ENCODE results near the gene TUBA3C. TPM values are rescaled to one million over a fixed set of nuclear protein-coding genes. Genes with fewer than 3 reads are reported as not detected.
"Not testable (repeated sequence)": the region's sequence is repeated elsewhere in the genome, so short reads cannot be mapped to it uniquely, and the experiment has no call there.

The TUBA3C gene
- total RNA-seq (not detected), polyA plus RNA-seq (not detected), total RNA-seq (not detected)

DNA sequence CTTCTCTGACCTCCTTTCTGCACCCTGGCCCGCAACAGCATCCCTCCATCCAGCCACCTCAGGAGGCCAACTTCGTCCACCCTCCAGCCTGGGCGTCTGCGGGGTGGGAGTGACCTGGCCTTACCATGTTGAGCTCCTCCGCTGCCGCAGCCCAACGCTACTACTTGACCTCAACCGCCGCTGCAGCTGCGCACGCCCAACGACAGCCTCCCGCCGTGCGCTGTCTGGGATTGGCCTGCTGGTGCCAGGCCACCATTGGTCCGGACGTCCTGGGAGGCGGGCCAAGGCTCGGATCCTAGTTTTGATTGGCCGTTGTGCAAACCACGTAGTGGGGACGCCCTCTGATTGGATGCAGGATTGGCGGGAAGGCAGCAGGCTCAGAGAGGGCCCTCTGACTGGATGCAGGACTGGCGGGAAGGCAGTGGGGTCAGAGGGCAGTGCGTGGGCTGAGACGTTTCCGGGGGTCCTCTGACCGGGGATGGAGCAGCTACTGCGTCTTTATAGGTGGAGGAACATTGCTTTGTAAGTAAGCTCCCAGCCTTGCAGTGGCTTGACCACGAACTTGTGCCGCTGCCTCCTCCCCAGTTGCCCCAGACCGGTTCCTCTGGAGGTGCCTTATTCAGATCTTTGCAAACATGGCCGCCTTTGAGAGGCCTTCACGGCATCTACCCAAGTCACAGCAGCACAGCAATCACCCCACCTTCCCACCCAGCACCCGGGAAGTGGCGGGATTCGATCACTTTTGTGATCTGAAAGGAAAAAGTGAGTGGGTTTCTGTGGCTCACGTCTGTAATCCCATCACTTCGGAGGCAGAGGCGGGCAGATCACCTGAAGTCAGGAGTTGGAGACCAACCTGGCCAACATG lies at the start of gene TUBA3C:
Gene TUBA3C, minus strand, starts transcription at position 204 of the 865 bp plus-strand sequence. Its CDS starts 77 bp downstream, at position 127.
- Histone ChIP-seq H3K36me3 (ENCODE audit: control insufficient read depth in 2 of 3, insufficient read depth in 3 of 3, low read length in 3 of 3) (no peaks in the 10 kb centered on the region), H3K4me3 (ENCODE audit: low read length) (no peak within 1 kb of the TSS), H3K4me1 (ENCODE audit: control insufficient read depth in 2 of 2, insufficient read depth in 2 of 2, low read length in 2 of 2) (no peaks in the 10 kb centered on the region), H3K27ac (ENCODE audit: low read depth, low read length) (no peak within 1 kb of the TSS), H3K9me3 (ENCODE audit: control insufficient read depth in 2 of 3, low read length in 3 of 3) (no peaks in the 10 kb centered on the region), H3K27me3 (ENCODE audit: control insufficient read depth in 2 of 2, insufficient read depth in 2 of 2, low read length in 2 of 2) (no peaks in the 10 kb centered on the region)
- peak; percentile 17 for ATAC-seq
- ChIA-PET CTCF (no interaction called here), POLR2A (no interaction called here)
- no peak for DNase-seq
- H3K4me1 Mint-ChIP-seq, result no peaks in the 10 kb centered on the region
- H3K36me3 Mint-ChIP-seq, result no peaks in the 10 kb centered on the region
- peaks cover 0 to 8% (median 3%) of the 10 kb centered on the region in 11 donors for H3K9me3 Mint-ChIP-seq
- no peak within 1 kb of the TSS for H3K4me3 Mint-ChIP-seq
- intact Hi-C loops (cut with micrococcal nuclease), result no loop called here
- H3K27me3 Mint-ChIP-seq, result peaks cover 0 to 13% (median under 1%) of the 10 kb centered on the region in 5 donors
- H3K27ac Mint-ChIP-seq, result no peak within 1 kb of the TSS

DNA sequence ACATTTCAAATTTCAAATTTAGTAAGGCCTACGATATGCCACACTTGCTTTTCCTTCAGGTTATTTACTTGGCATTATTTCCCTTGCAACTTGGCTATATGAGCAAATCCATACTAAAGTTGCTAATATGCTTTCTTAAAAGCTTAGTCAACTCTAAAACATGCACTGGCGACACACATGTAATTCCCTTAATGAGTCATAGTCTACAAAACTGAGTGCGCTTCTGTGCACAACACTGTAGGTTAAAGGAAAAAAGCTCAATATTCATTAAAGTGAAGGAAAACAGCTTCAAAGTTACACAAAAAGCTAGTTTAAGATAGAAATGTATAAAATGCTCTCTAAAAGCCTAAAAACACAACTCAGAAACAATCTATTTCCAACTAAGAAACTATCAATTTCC lies 25.8 kb upstream of the TUBA3C start:
- H3K27ac ChIP-seq (ENCODE audit: low read depth, low read length); POLR2A ChIA-PET; H3K4me1 Mint-ChIP-seq; H3K36me3 Mint-ChIP-seq; H3K4me3 Mint-ChIP-seq; intact Hi-C loops (cut with micrococcal nuclease); DNase-seq; H3K27ac Mint-ChIP-seq; H3K27me3 ChIP-seq (ENCODE audit: control insufficient read depth in 2 of 2, insufficient read depth in 2 of 2, low read length in 2 of 2); H3K9me3 ChIP-seq (ENCODE audit: control insufficient read depth in 2 of 3, low read length in 3 of 3); CTCF ChIA-PET; H3K4me1 ChIP-seq (ENCODE audit: control insufficient read depth in 2 of 2, insufficient read depth in 2 of 2, low read length in 2 of 2); ATAC-seq; H3K36me3 ChIP-seq (ENCODE audit: control insufficient read depth in 2 of 3, insufficient read depth in 3 of 3, low read length in 3 of 3); H3K9me3 Mint-ChIP-seq; H3K4me3 ChIP-seq (ENCODE audit: low read length): not testable (repeated sequence)
- H3K27me3 Mint-ChIP-seq, result peaks cover 0 to 11% (median 0%) of the 10 kb centered on the region in 5 donors

DNA sequence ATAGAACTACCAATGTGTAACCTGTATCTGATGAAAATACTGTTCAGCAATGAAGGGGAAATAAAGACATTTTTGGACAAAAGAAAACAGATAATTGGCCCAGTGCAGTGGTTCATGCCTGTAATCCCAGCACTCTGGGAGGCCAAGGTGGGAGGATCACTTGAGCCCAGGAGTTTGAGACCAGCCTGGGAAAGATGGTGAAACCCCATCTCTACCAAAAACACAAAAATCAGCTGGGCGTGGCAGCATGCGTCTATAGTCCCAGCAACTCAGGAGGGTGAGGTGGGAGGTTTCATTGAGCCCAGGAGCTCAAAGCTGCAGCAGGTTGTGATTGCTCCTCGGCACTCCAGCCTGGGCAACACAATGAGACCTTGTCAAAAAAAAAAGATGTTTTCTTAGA lies 11.0 kb upstream of the TUBA3C start:
- POLR2A ChIA-PET; H3K4me3 Mint-ChIP-seq; H3K27me3 Mint-ChIP-seq; H3K27ac Mint-ChIP-seq; H3K36me3 ChIP-seq (ENCODE audit: control insufficient read depth in 2 of 3, insufficient read depth in 3 of 3, low read length in 3 of 3); H3K4me3 ChIP-seq (ENCODE audit: low read length); CTCF ChIA-PET; H3K27me3 ChIP-seq (ENCODE audit: control insufficient read depth in 2 of 2, insufficient read depth in 2 of 2, low read length in 2 of 2); H3K27ac ChIP-seq (ENCODE audit: low read depth, low read length); ATAC-seq; H3K4me1 ChIP-seq (ENCODE audit: control insufficient read depth in 2 of 2, insufficient read depth in 2 of 2, low read length in 2 of 2); H3K36me3 Mint-ChIP-seq; intact Hi-C loops (cut with micrococcal nuclease); H3K9me3 ChIP-seq (ENCODE audit: control insufficient read depth in 2 of 3, low read length in 3 of 3); H3K4me1 Mint-ChIP-seq; DNase-seq: not testable (repeated sequence)
- H3K9me3 Mint-ChIP-seq, result peaks cover 0 to 13% (median 4%) of the 10 kb centered on the region in 11 donors

DNA sequence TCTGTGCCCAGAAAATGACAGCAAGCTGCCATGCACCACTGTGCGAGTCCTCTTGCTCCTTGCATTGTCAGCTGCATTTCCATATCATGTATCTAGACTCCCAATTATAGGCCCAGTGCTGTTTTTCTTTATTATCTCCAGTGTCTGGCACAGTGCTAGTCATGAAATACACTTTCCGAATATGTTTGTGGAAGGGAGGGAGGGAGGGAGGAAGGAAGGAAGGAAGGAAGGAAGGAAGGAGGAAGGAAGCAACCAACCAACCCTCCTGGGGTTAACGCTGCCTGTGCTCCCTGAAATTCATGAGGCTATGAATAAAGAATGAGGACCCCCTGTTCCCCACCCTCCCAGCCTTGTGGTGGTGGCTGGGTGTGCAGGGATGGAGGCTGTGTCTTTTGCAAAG lies 8.3 kb upstream of the TUBA3C start:
- H3K27ac Mint-ChIP-seq; H3K4me1 ChIP-seq (ENCODE audit: control insufficient read depth in 2 of 2, insufficient read depth in 2 of 2, low read length in 2 of 2); ATAC-seq; H3K27ac ChIP-seq (ENCODE audit: low read depth, low read length); H3K36me3 Mint-ChIP-seq; CTCF ChIA-PET; intact Hi-C loops (cut with micrococcal nuclease); H3K4me1 Mint-ChIP-seq; H3K36me3 ChIP-seq (ENCODE audit: control insufficient read depth in 2 of 3, insufficient read depth in 3 of 3, low read length in 3 of 3); H3K4me3 Mint-ChIP-seq; H3K4me3 ChIP-seq (ENCODE audit: low read length); H3K9me3 ChIP-seq (ENCODE audit: control insufficient read depth in 2 of 3, low read length in 3 of 3); H3K27me3 ChIP-seq (ENCODE audit: control insufficient read depth in 2 of 2, insufficient read depth in 2 of 2, low read length in 2 of 2); DNase-seq; POLR2A ChIA-PET: not testable (repeated sequence)
- Mint-ChIP-seq H3K9me3 (peaks cover 0 to 12% (median 3%) of the 10 kb centered on the region in 11 donors), H3K27me3 (peaks cover 0 to 18% (median 4%) of the 10 kb centered on the region in 5 donors)

DNA sequence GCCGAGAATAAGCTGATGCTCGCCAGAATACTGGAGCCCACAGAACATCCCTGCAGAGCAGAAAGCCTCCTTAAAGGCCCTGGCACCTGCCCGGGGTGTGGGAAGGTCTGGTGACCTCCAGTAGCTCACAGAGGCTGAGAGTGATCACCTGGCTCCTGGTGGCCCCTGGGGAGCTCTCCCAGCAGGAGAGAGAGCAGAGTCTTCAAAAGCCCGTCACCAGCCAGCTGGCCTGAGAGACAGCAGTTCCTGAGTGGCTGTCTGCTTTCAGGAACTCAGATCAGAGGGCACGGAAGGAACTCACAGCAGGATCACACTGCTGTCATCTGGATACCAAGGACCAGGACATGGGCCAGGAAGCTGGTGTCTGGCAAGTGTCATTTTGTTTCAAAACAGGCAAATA lies 7.7 kb upstream of the TUBA3C start:
- H3K36me3 ChIP-seq (ENCODE audit: control insufficient read depth in 2 of 3, insufficient read depth in 3 of 3, low read length in 3 of 3); H3K27ac Mint-ChIP-seq; H3K36me3 Mint-ChIP-seq; POLR2A ChIA-PET; DNase-seq; intact Hi-C loops (cut with micrococcal nuclease); CTCF ChIA-PET; ATAC-seq; H3K27ac ChIP-seq (ENCODE audit: low read depth, low read length); H3K4me3 Mint-ChIP-seq; H3K4me1 ChIP-seq (ENCODE audit: control insufficient read depth in 2 of 2, insufficient read depth in 2 of 2, low read length in 2 of 2); H3K4me3 ChIP-seq (ENCODE audit: low read length); H3K4me1 Mint-ChIP-seq; H3K9me3 ChIP-seq (ENCODE audit: control insufficient read depth in 2 of 3, low read length in 3 of 3); H3K9me3 Mint-ChIP-seq; H3K27me3 ChIP-seq (ENCODE audit: control insufficient read depth in 2 of 2, insufficient read depth in 2 of 2, low read length in 2 of 2): not testable (repeated sequence)
- H3K27me3 Mint-ChIP-seq, result peaks cover 0 to 19% (median 4%) of the 10 kb centered on the region in 5 donors

DNA sequence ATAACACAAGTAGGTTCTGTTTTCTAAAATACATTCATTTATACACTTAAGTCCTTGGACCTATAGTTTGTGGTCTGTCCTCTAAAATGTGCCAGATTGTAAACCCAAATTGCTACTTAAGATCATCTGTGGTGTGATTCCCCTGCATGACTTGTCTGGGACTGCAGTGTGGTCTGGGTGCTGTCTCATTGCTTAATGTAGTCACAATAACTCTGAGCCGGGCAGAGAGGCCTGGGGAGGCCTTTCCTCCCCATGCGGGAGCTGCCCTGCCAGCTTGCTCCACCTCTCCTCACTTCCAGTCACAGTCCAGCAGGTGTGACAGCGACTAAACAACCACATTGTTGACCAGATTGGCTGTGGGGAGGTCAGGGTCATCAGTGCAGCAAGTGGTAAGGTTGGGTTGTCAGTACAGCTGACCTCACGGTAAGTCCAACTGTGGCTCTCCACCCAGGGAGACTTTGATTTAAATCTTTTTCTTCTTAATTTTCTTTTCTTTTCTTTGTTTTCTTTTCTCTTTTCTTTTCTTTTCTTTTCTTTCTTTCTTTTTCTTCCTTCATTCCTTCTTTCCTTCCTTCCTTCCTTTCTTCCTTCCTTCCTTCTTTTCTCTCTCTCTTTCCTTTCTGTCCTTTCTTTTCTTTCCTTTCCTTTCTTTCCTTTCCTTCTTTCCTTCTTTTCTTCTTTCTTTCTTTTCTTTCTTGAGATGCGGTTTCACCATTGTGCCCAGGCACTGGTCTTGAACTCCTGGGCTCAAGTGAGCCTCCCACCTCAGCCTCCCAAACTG lies 4.4 kb upstream of the TUBA3C start:
- Mint-ChIP-seq H3K27me3 (peaks cover 0 to 22% (median 4%) of the 10 kb centered on the region in 5 donors), H3K4me3 (no peak overlapping the region), H3K27ac (no peak overlapping the region), H3K9me3 (peaks cover 0 to 8% (median 3%) of the 10 kb centered on the region in 11 donors), H3K36me3 (no peaks in the 10 kb centered on the region), H3K4me1 (no peaks in the 10 kb centered on the region)
- no peak for ATAC-seq
- POLR2A ChIA-PET, result no interaction called here
- Histone ChIP-seq H3K27ac (ENCODE audit: low read depth, low read length) (no peak overlapping the region), H3K4me3 (ENCODE audit: low read length) (no peak overlapping the region), H3K9me3 (ENCODE audit: control insufficient read depth in 2 of 3, low read length in 3 of 3) (no peaks in the 10 kb centered on the region), H3K4me1 (ENCODE audit: control insufficient read depth in 2 of 2, insufficient read depth in 2 of 2, low read length in 2 of 2) (no peaks in the 10 kb centered on the region), H3K36me3 (ENCODE audit: control insufficient read depth in 2 of 3, insufficient read depth in 3 of 3, low read length in 3 of 3) (no peaks in the 10 kb centered on the region), H3K27me3 (ENCODE audit: control insufficient read depth in 2 of 2, insufficient read depth in 2 of 2, low read length in 2 of 2) (no peaks in the 10 kb centered on the region)
- CTCF ChIA-PET, result no interaction called here
- DNase-seq, result no peak
- intact Hi-C loops (cut with micrococcal nuclease), result no loop called here

Measured in naive thymus-derived CD4-positive, alpha-beta T cell (primary cell).